Measurements from ENCODE around the gene OR6A2.

The OR6A2 gene

DNA sequence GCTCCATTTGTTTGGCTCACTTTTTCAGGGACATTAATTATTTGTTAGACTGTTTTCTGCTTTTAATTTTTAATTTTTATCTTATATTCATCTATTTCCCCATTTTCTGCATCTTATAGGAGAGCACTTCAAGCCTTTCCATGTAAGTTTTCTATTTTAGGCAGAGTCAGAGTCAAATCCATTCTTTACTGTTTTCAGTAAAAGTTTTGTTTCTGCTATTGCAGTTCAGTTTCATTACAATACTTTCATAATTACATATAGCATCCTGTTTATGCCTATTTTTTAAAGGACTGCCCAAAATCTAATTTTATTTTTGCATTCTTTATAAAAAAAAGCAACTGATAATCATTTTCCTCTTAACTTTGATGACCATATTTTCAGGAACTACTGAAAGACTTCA lies 42.2 kb upstream of the OR6A2 start:
- TF ChIP-seq, protein P1, sequence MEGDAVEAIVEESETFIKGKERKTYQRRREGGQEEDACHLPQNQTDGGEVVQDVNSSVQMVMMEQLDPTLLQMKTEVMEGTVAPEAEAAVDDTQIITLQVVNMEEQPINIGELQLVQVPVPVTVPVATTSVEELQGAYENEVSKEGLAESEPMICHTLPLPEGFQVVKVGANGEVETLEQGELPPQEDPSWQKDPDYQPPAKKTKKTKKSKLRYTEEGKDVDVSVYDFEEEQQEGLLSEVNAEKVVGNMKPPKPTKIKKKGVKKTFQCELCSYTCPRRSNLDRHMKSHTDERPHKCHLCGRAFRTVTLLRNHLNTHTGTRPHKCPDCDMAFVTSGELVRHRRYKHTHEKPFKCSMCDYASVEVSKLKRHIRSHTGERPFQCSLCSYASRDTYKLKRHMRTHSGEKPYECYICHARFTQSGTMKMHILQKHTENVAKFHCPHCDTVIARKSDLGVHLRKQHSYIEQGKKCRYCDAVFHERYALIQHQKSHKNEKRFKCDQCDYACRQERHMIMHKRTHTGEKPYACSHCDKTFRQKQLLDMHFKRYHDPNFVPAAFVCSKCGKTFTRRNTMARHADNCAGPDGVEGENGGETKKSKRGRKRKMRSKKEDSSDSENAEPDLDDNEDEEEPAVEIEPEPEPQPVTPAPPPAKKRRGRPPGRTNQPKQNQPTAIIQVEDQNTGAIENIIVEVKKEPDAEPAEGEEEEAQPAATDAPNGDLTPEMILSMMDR (conservative IDR thresholded peaks at IDR 0.05; ENCODE audit: low read depth, low read length) = no peak
- H3K4me2 ChIP-seq = no peak overlapping the region
- H4K20me1 ChIP-seq (ENCODE audit: insufficient read depth) = no peaks in the 10 kb centered on the region
- H3K27me3 ChIP-seq (ENCODE audit: insufficient read depth, low read depth) = no peaks in the 10 kb centered on the region
- H3K27ac ChIP-seq = no peak overlapping the region
- no peaks in the 10 kb centered on the region for H3K4me1 ChIP-seq (ENCODE audit: low read depth, poor library complexity, severe bottlenecking)
- H2AFZ ChIP-seq (ENCODE audit: low read depth) = no peak overlapping the region
- H3K79me2 ChIP-seq (ENCODE audit: insufficient read depth, low read depth) = no peaks in the 10 kb centered on the region
- H3K9ac ChIP-seq = no peak overlapping the region
- H3K4me3 ChIP-seq (IDR thresholded peaks at IDR 0.05; ENCODE audit: insufficient read depth, low read depth, low read length) = no peak overlapping the region
- H3K36me3 ChIP-seq (ENCODE audit: insufficient read depth) = no peaks in the 10 kb centered on the region

DNA sequence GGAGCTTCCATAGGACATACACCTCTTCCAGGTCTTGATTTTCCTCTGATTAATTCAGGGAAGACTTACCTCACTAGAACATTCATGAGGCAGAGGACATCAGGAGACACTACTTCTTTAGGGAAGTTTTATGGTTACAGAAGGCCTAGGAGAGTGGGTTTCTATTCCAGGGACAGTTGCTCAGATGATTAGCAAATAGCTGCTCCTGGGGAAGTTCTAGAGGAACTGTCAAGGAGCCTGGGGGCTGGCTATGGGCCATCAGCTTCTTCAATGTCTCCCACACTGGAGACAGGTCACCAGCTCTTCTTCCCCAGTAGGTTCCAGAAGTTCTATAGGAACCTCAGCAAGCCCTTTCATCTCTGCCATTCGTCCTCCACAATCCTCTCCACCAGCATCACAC lies 34.5 kb upstream of the OR6A2 start:
- Histone ChIP-seq H3K4me3 (IDR thresholded peaks at IDR 0.05; ENCODE audit: insufficient read depth, low read depth, low read length) (no peak overlapping the region), H3K4me2 (no peak overlapping the region)

DNA sequence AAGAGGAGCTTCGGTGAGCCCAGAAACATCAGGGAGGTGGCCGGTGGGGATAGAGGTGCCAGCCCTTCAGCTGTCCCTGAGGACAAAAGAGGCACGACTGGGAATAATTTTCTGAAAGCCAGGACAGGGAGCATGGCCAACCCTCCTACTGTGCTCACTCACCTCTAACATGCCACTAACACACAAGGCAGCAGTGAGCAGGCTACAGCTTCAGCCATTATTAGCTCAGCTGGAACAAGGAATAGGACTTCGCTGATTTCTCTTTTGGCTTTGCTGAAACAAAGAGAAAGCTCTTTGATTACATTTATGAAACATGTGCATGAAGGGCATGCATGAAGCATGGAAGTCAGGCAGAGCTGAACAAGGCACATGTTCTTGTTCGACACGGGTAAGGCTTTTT lies 33.9 kb upstream of the OR6A2 start:
- TF ChIP-seq, protein P1 (conservative IDR thresholded peaks at IDR 0.05; ENCODE audit: low read depth, low read length) = no peak
- H3K27ac ChIP-seq = no peak overlapping the region
- no peaks in the 10 kb centered on the region for H3K27me3 ChIP-seq (ENCODE audit: insufficient read depth, low read depth)

More for the DNA sequence above, 34.5 kb upstream of the OR6A2 start:
- Histone ChIP-seq H3K79me2 (ENCODE audit: insufficient read depth, low read depth) (no peaks in the 10 kb centered on the region), H3K4me1 (ENCODE audit: low read depth, poor library complexity, severe bottlenecking) (no peaks in the 10 kb centered on the region), H3K27me3 (ENCODE audit: insufficient read depth, low read depth) (no peaks in the 10 kb centered on the region), H2AFZ (ENCODE audit: low read depth) (no peak overlapping the region), H4K20me1 (ENCODE audit: insufficient read depth) (no peaks in the 10 kb centered on the region), H3K9ac (no peak overlapping the region), H3K27ac (no peak overlapping the region), H3K36me3 (ENCODE audit: insufficient read depth) (no peaks in the 10 kb centered on the region)
- TF ChIP-seq, protein P1 (conservative IDR thresholded peaks at IDR 0.05; ENCODE audit: low read depth, low read length) = no peak

DNA sequence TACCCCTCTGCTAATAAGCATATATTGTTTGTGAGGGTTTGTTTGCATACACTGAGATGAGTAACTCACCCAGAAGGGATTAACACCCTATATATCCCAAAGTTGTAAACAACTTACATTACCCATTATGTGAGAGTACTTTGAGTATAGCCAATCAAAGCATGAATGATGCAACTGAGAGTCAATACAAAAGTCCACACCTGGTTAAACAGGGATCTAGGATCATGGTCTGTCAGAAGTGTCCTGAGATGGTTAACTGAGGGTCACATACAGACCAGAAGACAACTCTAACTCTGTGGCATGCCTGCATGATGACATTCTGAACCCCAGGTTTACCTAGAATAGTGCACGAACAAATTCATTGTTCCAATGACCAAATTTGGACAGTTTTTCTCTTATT lies 28.6 kb upstream of the OR6A2 start:
- H3K9ac ChIP-seq = no peak overlapping the region
- H2AFZ ChIP-seq (ENCODE audit: low read depth) = no peak overlapping the region
- no peak overlapping the region for H3K4me2 ChIP-seq
- no peaks in the 10 kb centered on the region for H3K36me3 ChIP-seq (ENCODE audit: insufficient read depth)
- peaks cover 20% of the 10 kb centered on the region for H3K4me1 ChIP-seq (ENCODE audit: low read depth, poor library complexity, severe bottlenecking)
- H3K4me3 ChIP-seq (IDR thresholded peaks at IDR 0.05; ENCODE audit: insufficient read depth, low read depth, low read length) = no peak overlapping the region
- H3K79me2 ChIP-seq (ENCODE audit: insufficient read depth, low read depth) = no peaks in the 10 kb centered on the region
- no peak overlapping the region for H3K27ac ChIP-seq
- H4K20me1 ChIP-seq (ENCODE audit: insufficient read depth) = no peaks in the 10 kb centered on the region
- no peaks in the 10 kb centered on the region for H3K27me3 ChIP-seq (ENCODE audit: insufficient read depth, low read depth)
- TF ChIP-seq, protein P1 (conservative IDR thresholded peaks at IDR 0.05; ENCODE audit: low read depth, low read length) = no peak

More for the DNA sequence above, 33.9 kb upstream of the OR6A2 start:
- Histone ChIP-seq H3K9ac (no peak overlapping the region), H2AFZ (ENCODE audit: low read depth) (no peak overlapping the region), H3K4me1 (ENCODE audit: low read depth, poor library complexity, severe bottlenecking) (peaks cover 2% of the 10 kb centered on the region), H4K20me1 (ENCODE audit: insufficient read depth) (no peaks in the 10 kb centered on the region), H3K4me2 (no peak overlapping the region), H3K79me2 (ENCODE audit: insufficient read depth, low read depth) (no peaks in the 10 kb centered on the region), H3K36me3 (ENCODE audit: insufficient read depth) (no peaks in the 10 kb centered on the region), H3K4me3 (IDR thresholded peaks at IDR 0.05; ENCODE audit: insufficient read depth, low read depth, low read length) (no peak overlapping the region)

Data from KMS-11 (cell line).